ENCODE data around the gene NOLC1. TPM values are rescaled to one million over a fixed set of nuclear protein-coding genes. Genes with fewer than 3 reads are reported as not detected.
A peak's percentile ranks its signal among the peaks of the same experiment; 100 is the strongest.

NOLC1 gene
- total and polyA plus RNA-seq, 2 of the 13 experiments (the other 11 are each of a cell fraction or from before 2014, with no cell fraction given), result 50.6 to 81.0 TPM

GRCh38 chr10:102133373-102134195 is 18.6 kb upstream of the NOLC1 start (continued):
- no peak for TF ChIP-seq MEF2D (CRISPR knock-in tag; IDR thresholded peaks at IDR 0.05)
- no peak for TF ChIP-seq TBP (CRISPR knock-in tag; IDR thresholded peaks at IDR 0.05)
- TF ChIP-seq AKAP8 (CRISPR knock-in tag; IDR thresholded peaks at IDR 0.05), result no peak
- no peak for TF ChIP-seq MBNL3 (CRISPR knock-in tag; conservative IDR thresholded peaks at IDR 0.05)
- TF ChIP-seq, protein P1, sequence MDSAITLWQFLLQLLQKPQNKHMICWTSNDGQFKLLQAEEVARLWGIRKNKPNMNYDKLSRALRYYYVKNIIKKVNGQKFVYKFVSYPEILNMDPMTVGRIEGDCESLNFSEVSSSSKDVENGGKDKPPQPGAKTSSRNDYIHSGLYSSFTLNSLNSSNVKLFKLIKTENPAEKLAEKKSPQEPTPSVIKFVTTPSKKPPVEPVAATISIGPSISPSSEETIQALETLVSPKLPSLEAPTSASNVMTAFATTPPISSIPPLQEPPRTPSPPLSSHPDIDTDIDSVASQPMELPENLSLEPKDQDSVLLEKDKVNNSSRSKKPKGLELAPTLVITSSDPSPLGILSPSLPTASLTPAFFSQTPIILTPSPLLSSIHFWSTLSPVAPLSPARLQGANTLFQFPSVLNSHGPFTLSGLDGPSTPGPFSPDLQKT (CRISPR knock-in tag; IDR thresholded peaks at IDR 0.05; ENCODE audit: borderline replicate concordance), result no peak
- TF ChIP-seq RARA (CRISPR knock-in tag; IDR thresholded peaks at IDR 0.05), result peak; percentile 7; the same call in 1 of the 2 replicates
- TF ChIP-seq CEBPB (IDR thresholded peaks at IDR 0.05; ENCODE audit: borderline replicate concordance, low read depth, low read length), result no peak
- no peak for TF ChIP-seq KDM1A (CRISPR knock-in tag; IDR thresholded peaks at IDR 0.05)
- no peak; the same call in 1 of the 2 replicates for TF ChIP-seq RAD21 (CRISPR knock-in tag; IDR thresholded peaks at IDR 0.05)
- no peak for TF ChIP-seq POLR2AphosphoS5 (IDR thresholded peaks at IDR 0.05; ENCODE audit: low read depth, low read length)
- TF ChIP-seq MTA1 (CRISPR knock-in tag; IDR thresholded peaks at IDR 0.05; ENCODE audit: borderline replicate concordance), result no peak
- 0 out of 2 replicates have a peak, but pooled peaks have one; percentile 35 for TF ChIP-seq TMF1 (CRISPR knock-in tag; IDR thresholded peaks at IDR 0.05; ENCODE audit: low read depth)
- no peak for TF ChIP-seq PLRG1 (conservative IDR thresholded peaks at IDR 0.05)
- no peak for TF ChIP-seq XRCC5 (optimal IDR thresholded peaks at IDR 0.05; ENCODE audit: low read length)
- no peak for TF ChIP-seq TFAP4 (IDR thresholded peaks at IDR 0.05; ENCODE audit: borderline replicate concordance, low read depth)
- TF ChIP-seq, protein P2, sequence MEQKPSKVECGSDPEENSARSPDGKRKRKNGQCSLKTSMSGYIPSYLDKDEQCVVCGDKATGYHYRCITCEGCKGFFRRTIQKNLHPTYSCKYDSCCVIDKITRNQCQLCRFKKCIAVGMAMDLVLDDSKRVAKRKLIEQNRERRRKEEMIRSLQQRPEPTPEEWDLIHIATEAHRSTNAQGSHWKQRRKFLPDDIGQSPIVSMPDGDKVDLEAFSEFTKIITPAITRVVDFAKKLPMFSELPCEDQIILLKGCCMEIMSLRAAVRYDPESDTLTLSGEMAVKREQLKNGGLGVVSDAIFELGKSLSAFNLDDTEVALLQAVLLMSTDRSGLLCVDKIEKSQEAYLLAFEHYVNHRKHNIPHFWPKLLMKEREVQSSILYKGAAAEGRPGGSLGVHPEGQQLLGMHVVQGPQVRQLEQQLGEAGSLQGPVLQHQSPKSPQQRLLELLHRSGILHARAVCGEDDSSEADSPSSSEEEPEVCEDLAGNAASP (CRISPR knock-in tag; IDR thresholded peaks at IDR 0.05; ENCODE audit: borderline replicate concordance), result no peak
- no peak for TF ChIP-seq ZNF468 (CRISPR knock-in tag; IDR thresholded peaks at IDR 0.05)
- no peak for TF ChIP-seq ZNF207 (IDR thresholded peaks at IDR 0.05; ENCODE audit: borderline replicate concordance)
- no peak for TF ChIP-seq SOX13 (IDR thresholded peaks at IDR 0.05)
- peak in 1 of 2 experiments; percentile 16; a peak in 1 of 4 replicates for TF ChIP-seq SOX13 (CRISPR knock-in tag; conservative IDR thresholded peaks at IDR 0.05 in 1 of 2, IDR thresholded peaks at IDR 0.05 in 1 of 2)

All from HepG2 (cell line).